Astrocyte of the hippocampus (primary cell): ENCODE results near the gene CHMP4A.
"Not testable (repeated sequence)": the region's sequence is repeated elsewhere in the genome, so short reads cannot be mapped to it uniquely, and the experiment has no call there.

ENCODE experiments used
- DNase-seq: peaks from one replicate; pipeline ENCODE4 v3.0.0; 2011; ENCODE audit warnings: low read depth, low spot score

The CHMP4A gene

DNA sequence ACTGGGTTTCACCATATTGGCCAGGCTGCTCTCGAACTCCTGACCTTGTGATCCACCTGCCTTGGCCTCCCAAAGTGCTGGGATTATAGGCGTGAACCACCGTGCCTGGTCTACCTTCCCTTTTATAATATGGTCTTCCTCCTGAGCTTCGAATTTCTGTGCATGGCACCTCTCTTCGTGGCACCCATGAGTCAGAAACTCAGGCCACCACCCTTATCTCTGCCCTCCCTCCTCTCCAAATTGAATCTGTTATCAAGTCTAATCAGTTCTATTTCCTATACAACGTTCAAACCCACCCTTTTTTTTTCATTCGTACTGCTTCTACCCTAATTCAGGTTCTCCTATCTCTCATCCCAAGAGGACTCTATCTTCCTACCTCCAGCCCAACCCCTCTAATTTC is 34.1 kb upstream of the CHMP4A start:
- no peak for DNase-seq

DNA sequence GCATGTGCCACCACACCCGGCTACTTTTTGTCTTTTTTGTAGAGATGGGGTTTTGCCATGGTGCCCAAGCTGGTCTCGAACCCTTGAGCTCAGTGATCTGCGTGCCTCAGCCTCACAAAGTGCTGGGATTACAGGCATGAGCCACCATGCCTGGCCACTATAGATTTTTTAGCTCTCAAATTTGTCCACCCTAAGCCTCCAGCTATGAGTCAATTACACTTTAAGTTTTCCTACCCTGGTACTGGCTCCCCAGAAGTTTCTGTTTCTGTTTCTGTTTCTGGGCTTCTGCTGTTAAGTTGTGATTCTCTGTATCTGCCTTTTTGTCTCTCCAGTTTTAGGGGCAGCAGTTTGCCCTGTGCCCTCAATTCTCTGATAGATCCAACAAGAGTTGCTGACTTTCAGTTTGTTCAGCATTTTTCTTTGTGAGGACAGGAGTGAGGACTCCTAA is 33.5 kb upstream of the CHMP4A start:
- no peak for DNase-seq

DNA sequence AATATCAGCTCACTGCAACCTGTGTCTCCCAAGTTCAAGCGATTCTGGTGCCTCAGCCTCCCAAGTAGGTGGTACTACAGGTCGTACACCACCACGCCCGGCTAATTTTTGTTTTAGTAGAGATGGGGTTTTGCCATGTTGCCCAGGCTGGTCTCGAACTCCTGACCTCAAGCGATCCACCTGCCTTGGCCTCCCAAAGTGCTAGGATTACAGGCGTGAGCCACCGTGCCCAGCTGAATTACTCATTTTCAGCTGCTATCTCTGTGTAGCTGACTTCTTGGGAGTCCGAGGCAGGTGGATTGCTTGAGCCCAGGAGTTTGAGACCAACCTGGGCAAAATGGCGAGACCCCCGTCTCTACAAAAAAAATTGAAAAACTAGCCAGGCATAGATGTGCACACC is 32.1 kb upstream of the CHMP4A start:
- DNase-seq = not testable (repeated sequence)

DNA sequence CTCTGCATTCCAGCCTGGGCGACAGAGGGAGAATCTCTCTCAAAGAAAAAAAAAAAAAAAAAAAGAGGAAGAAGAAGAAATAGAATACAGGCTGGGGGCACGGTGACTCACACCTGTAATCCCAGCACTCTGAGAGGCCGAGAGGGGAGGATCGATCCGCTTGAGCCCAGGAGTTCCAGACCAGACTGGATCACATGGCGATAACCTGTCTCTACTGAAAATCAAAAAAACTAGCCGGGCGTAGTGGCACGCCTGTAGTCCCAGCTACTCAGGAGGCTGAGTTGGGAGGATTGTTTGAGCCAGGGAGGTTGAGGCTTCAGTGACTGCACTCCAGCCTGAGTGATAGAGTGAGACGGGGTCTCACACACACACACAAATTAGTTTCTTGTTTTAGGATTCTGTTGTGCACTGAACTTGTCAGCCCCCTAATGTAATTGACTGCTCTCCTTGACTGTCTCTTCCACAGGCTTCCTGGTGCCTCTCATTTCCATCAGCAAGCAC is 30.1 kb upstream of the CHMP4A start:
- no peak for DNase-seq

DNA sequence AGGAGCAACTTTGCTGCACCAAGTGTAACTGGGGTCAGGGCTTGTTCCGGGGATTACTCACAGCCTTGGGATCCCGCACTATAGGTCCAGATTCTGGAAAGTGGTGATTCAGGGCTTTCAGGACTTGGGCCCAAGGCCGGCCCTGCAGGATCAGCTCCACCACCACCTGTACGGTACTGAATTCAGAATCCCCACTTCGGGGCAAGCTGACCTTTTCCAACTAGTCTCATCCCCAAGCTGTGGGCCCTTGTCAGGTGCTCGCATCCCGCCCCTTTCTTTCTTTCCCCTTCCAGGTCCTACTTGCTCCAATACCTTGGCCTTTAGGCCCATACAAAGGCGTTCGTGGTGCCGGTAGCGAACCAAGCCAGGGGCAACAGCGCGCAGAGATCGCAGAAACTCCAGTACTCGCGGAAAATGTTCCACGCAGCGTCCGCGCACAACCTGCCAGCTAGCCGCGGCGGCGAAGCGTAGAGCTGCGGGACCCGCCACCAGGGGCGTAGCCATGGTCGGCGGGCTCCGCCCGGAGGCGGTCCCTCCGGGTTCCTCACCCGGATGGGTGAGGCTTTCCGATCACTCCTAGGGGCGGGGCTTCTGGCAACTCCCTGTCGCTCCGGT is 28.6 kb upstream of the CHMP4A start:
- DNase-seq = peak; percentile 97

DNA sequence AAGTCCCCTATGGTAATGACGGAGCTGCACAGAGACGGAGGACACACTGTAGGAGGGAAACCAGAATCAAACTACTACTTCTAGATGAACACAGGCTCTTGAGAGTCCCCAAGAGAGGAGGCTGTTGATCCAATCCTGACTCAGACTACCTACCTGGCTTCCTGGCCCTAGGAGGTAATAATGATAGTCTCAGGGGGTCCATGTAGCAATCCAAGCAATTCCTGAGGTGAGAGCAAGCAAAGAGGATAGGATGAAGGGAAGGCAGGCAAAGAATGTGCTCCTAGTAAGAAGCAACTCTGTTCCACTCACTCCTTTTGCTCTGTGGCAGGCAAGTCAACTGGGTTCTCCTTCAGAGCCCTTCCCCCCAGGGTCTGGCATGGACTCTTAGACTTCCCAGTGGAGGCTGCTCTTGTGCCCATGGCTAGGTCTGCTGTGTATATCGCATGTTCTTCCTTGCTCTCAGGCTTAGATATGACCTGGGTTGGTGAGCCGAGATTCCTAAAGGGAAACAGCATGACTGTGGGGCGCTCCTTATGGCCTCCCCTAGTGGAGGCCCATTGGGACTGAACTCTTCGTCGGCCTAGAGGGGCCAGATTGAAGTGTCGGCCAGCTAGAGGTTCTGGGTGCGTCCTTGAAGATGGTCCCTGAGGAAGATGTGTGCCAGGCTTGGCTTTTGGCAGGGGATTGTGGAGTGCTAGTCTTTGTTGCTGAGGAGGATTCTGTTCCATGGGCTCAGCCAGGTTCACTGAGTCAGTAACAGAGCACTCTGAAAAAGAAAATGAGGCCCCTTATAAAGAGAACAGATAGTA is 27.0 kb upstream of the CHMP4A start:
- no peak for DNase-seq

DNA sequence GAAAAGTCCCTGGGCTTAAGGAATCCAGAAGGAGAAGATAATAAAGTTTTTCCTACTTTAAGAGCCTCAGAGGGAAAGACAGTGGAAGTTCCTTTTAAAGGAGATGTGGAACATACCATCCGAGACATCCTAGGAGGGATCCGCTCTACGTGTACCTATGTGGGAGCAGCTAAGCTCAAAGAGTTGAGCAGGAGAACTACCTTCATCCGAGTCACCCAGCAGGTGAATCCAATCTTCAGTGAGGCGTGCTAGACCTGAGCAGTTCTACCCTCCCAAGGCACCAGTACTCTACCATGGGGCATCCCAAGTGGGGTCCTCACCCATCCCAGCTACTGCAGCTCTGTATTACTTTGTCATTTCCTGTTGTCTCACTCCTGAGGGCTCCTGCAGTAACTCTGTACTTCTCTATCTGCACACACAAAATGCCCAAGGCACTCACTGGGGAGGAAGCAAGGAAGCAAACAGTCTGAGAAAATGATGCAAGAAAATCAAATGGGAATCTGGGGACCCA is 25.3 kb upstream of the CHMP4A start:
- DNase-seq = no peak

DNA sequence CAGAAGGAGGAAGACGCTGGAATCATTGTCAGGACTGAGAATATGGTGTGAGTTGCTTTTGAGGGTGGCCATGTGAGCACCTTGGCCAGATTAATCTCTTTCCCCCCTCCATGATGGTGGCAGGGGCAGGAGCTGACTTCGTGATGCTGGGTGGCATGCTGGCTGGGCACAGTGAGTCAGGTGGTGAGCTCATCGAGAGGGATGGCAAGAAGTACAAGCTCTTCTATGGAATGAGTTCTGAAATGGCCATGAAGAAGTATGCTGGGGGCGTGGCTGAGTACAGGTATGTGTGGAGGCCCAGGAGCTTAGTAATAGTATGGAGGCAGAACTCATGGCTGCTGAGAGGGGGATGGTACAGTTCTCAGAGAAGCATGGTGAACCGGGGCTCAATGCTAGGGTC is 24.8 kb upstream of the CHMP4A start:
- DNase-seq = no peak

DNA sequence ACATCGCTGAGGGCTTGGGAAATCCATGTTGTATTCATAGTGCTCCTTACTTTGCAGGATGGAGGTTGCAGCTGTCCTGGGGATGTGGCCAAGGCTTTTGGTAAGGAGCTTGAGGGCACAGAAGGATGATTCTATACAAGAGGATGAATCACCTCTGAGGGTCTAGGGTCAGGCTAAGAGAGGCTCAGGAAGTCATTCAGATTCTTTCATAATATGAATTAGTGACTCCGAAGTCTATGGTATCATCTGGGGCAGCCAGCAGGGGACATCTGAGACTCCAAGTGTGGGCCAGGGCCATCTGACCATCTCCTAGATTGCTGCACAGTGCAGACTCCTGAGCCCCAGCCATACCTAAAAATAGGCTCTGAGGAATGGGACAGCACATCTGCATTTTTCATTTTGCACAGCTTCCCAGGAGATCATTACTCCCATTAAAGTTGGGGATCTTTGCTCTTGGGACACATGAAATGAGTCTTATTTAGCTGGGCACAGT is 24.2 kb upstream of the CHMP4A start:
- DNase-seq = no peak

DNA sequence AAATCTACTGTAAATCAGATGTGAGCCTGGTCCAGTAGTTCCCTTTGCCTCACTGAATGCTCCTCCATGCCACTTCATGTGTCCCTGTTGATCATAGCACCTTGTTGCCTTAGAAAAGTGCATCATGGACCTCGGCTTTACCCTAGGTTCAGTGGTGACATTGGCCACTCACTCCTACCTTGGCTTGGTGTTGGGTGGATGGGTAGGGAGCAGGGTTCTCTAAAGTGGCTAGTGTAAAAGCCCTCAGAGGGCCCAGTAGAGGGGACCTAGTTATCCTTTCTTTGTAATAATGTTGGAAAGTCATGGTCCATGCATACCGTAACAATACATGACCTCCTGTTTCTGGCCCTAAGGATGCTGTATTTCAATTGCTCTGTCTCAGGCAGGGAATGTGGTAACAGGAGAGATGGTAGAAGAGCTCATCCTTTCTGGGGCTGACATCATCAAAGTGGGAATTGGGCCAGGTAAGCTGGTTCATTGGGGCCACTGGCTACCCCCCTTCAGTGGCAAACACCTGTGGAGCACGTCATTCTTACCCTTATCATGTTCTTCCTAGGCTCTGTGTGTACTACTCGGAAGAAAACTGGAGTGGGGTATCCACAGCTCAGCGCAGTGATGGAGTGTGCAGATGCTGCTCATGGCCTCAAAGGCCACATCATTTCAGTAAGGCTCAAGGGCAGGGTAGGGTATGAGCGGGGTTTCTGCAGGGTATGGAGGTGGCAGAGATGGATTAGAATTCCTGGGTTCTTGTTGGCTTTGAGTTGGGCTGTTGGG is 23.6 kb upstream of the CHMP4A start:
- no peak for DNase-seq

DNA sequence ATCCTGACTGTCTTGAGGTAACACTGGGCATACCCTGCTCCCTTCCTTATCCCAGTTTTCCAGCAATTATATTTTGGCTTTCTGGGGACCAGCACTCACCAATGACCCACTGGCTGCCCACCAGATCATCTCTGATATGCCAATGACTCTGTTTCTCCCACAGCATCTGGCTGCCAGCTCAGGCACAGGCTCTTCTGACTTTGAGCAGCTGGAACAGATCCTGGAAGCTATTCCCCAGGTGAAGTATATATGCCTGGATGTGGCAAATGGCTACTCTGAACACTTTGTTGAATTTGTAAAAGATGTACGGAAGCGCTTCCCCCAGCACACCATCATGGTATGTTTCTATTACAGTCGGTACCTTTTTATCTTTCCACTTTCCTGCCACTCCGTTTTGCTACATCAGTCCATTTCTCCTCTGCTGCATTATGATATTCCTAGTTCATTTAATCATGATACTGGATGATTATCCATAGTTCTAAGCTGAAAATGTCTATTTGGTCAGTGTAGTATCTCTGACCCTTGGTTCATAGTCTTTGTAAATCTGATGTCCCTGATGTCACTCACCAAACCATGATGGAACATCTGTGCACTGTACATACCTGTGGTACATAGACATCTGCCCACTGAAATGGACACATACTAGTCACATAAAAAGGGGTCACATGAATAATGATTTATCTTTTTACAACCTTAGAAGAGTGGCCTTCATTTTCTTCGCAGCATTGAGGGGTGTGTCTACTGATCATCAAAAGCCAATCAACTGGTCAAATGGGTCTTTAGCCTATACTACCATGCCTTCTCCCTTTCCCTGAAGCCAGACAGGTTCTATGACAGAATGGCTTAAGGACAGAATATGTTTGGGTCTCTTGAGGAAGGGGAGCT is 22.8 kb upstream of the CHMP4A start:
- no peak for DNase-seq

DNA sequence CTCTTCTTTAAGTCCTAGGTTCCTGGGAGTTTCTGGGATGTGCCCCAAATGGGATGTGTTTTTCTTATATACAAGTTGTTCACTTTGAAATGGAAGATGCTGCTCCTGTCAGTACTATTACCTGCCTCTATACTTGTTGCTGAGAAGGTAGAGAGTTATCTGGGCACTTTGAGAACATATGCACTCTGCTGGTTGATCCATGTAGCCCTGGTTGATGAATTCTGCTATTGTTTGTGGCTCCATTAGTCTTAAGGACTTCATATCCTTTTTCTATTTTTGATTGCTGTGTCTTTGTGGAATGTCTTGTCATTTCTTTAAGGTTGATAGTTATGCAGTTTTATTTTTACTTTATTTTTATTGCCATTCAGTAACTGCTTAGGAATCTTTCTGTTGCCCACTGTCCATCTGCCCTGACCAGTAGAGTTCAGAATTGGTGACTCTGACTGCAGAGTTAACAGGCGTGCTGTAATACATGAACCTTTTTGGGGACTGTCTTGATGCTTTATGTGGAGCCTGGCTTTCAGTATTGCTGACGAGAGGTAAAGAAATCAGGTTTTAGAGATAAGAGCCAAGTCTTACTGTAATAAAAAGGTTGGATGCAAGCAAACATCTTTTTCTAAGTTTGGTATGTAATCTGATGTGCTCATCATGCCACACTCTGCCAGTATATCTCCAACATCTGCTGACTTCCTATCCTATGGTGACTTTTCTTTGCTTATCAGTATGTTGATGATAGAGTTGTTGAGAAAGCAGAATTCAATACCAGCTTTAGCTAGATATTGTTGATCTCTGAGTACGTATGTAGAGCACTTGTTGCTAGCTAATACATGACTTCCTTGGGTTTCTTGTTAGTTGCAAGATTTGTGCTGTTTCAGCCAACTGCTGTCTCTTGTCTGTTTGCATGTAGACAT is 21.1 kb upstream of the CHMP4A start:
- no peak for DNase-seq

DNA sequence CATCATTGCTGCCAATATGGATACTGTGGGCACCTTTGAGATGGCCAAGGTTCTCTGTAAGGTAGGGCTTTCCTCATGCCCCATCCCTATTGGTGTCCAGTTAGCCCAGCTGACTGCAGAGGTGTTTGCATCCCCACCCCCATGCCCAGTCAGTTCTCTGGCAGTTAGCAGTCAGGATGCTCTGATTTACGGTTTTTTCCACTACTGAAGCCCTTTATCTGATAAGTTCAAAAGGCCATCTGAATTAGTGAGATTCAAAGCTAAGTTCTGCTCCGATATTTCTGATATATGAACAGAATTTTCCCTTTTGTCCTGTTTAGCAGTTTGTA is 20.2 kb upstream of the CHMP4A start:
- DNase-seq = no peak

DNA sequence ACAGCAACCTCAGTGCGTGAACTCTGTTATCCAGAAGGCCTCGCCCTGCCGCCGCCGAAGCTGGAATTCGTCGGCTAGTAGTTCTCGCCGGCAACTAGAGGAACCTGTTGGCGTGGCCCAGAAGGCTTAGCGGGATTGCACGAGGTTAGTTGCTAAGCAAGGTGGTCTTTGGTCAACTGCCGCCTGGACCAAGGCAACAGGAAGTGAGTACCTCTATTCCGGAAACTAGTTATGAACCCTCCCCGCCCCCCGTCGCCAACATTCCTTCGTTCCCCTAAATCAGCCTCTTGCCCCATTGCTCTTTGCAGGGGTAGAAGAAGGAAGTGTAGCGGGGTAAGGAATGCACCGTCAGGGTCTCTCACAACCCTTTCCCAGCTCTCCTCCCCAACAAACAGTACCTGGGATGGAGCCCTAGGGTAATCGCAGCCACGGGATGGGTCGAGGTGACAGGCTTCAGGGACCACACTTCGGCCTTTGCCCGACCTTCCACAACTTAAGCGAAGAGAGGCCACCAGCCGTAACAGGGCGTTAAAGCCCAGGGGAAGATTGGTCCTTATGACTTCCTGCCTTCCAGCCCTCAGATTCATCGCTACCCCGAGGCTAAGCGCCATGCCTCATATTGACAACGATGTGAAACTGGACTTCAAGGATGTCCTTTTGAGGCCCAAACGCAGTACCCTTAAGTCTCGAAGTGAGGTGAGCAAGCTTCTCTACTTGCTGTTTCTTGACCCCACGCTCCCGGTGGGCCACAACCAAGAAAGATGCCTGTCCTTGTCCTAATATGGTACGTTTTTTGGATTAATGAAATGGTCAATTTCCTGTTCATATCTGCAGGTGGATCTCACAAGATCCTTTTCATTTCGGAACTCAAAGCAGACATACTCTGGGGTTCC is 19.6 kb upstream of the CHMP4A start, which contains the start of gene GMPR2:
Gene GMPR2 (plus strand): TSS at position 285 of the 893 bp plus-strand sequence. CDS start 325 bp downstream, at position 610.
- DNase-seq = no peak

DNA sequence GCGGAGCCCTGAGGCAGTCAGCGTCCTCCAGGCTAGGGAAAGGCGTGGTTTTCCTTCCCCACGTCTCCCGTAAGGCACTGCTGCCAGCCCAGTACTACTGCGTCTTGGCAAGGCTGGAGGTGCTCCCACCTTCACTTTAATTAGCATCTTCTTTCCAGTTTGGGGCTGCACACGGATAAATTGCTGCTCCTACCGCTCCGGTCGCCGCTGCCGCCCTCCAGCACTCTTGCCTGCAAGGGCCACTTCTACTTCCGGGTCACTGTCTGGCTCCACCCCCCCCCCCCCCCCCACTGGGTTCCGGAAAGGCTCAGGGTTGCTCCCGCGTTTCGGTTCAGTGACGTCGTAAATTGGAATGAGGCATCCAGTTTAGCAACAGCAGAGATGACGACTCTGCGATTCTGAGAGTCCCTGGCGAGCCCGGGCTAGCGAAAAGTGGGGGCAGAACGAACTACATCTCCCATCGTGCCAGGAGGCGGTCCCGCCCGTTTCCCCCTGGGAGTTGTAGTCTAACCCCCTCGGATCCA is 18.9 kb upstream of the CHMP4A start, which contains the start of gene NEDD8:
Gene NEDD8 (minus strand): TSS at position 247 of the 524 bp plus-strand sequence. CDS start 100 bp downstream, at position 147.
- peak; percentile 96 for DNase-seq

DNA sequence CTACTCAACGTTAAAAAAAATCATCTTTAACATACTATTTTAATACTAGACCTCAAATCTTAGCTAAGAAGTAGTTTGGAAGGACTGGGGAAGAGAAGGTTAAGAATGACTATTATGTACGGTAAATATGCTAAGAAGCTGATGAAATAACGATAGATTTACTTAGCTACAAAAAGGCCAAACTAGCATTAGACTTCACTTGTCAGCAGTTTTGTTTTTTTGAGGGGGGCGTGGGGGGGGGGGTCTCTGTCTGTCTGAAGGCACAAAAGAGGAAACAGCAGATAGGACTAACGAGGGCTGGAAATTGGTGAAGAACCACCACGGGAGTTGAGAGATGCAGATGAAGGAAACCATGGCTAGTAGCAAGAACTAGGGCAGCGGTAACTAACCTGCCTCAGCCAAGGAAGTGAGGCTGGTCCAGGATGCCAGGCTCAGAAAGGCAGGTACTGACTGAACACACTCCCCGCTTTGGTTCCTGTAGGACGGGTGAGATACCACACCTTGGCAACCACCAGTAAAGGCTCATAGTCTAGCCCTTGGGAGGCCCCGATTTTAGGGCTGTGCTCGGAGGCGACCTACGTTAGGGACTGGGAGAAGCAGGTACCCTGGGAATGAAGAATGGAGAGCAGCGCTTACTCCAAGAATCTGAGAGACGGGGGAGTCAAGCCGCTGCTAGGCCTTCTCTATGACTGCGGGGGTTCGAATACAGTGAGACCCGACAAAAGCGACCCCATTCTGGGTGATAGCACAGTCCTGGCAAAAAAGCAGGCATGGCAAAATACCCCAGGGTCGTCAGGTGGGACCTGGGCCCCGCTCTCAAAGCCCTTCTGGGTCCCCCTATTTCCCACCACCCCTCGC is 18.2 kb upstream of the CHMP4A start:
- DNase-seq = no peak

DNA sequence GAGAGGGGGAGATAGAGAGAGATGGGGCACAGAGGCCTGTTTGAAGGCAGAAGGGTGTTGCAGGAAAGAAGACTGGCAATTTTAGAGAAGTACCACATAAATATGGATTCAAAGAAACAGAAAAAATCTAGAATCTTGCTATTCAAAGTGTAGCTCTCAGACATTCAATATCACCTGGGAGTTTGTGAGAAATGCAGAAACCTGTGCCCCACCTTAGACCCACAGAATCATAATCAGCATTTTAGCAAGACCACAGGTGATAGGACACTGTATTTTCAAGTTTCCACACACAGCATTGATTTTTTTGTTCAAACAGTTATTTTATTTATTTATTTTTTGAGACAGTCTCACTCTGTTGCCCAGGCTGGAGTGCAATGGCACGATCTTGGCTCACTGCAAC is 15.6 kb upstream of the CHMP4A start:
- no peak for DNase-seq

DNA sequence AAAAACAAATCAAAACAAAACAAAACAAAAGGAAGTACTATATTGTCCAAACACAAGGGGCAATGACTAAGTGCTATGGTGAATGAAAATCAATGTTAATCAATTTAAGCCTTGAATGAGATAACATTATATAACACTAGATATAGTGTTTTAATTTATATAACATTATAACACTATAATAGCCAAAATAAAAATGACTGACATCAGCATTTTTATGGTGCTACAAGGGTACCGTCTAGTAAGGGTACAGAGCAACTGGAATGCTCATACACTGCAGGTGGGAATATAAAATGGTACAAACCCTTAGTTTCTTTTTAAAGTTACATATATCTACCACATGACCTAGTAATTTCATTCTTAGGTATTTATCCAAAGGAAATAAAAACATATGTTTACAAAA is 13.2 kb upstream of the CHMP4A start:
- no peak for DNase-seq
